Measurements from ENCODE around the gene TCOF1. TPM values are rescaled to one million over a fixed set of nuclear protein-coding genes. Genes with fewer than 3 reads are reported as not detected.

The TCOF1 gene
- total and polyA plus RNA-seq, 2 of the 8 experiments (the other 6 are each of a cell fraction or from before 2014, with no cell fraction given), result 35.9 to 170 TPM

DNA sequence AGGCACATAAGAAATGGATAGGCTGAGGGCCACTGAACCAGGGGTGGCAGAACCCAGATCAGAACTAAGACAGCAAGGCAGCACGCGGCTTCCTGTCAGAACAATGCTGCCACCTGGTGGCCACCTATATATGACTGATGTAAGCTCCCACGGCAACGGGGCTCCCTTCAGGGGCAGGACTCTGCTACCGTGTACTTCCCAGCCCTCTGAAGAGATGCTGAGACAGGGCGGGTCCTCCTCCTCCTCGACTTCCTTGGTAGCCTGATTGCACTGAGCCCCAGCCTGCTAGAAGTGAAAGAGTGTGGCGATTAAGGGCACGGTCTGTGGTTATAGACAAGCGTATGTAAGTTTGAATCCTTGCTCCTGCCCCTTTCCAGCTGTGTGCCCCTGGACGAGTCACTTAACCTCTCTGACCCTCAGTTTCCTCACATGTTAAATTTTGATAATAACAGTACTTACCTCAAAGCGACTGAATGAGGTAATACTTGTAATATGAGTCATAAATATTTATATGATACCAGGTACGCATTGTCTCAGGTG, 78.7 kb downstream of the TCOF1 start:
- H3K4me2 ChIP-seq (ENCODE audit: insufficient read depth in 1 of 2, low read depth in 2 of 2, low read length in 2 of 2), result no peak overlapping the region
- 0 out of 2 replicates have a peak overlapping the region, but pooled peaks have one; percentile 8 for H2BK15ac ChIP-seq (ENCODE audit: low read length)
- H3K36me3 ChIP-seq (ENCODE audit: control insufficient read depth in 2 of 4, insufficient read depth in 4 of 4, low read length in 3 of 4), result no peaks in the 10 kb centered on the region
- H2BK120ac ChIP-seq (replicated peaks; ENCODE audit: low read depth, low read length), result no peak overlapping the region
- H3K27me3 ChIP-seq (replicated peaks in 1 of 4; ENCODE audit: control insufficient read depth in 3 of 4, extremely low read depth in 1 of 4, insufficient read depth in 3 of 4, low read length in 3 of 4), result no peaks in the 10 kb centered on the region
- ChIA-PET POLR2A (ENCODE audit: partially characterized antibody) (interaction anchor here (0.5 to 2.1 kb wide), 8 partner anchors 11 to 46 kb away, joined by 3 to 13 read pairs (median 4); no protein-coding TSS in a partner anchor), CTCF (ENCODE audit: partially characterized antibody) (interaction anchor here (0.5 to 14.1 kb wide), 21 partner anchors 9 to 277 kb away, joined by 3 to 245 read pairs (median 4); partner anchors contain the start of genes CD74 and TCOF1)
- no peak overlapping the region for H3K4ac ChIP-seq (replicated peaks; ENCODE audit: insufficient read length, low read depth, low read length)
- H4K8ac ChIP-seq (ENCODE audit: extremely low read depth, insufficient read depth, low read length), result no peak overlapping the region
- H4K20me1 ChIP-seq (replicated peaks in 1 of 2; ENCODE audit: control insufficient read depth in 1 of 2, insufficient read depth in 2 of 2, low read length in 2 of 2), result peaks cover 0 to 1% of the 10 kb centered on the region in 2 experiments
- no peak overlapping the region for H3K56ac ChIP-seq (replicated peaks; ENCODE audit: insufficient read length, low read depth, low read length)
- H4K5ac ChIP-seq (ENCODE audit: insufficient read length, low read depth, low read length), result no peak overlapping the region
- H3K18ac ChIP-seq (ENCODE audit: extremely low read depth, low read length), result no peak overlapping the region
- H3K9ac ChIP-seq (replicated peaks in 1 of 4; ENCODE audit: extremely low read depth in 1 of 4, low read depth in 3 of 4, low read length in 3 of 4), result no peak overlapping the region
- H3K23me2 ChIP-seq (ENCODE audit: low read depth, low read length), result no peaks in the 10 kb centered on the region
- H3K9me3 ChIP-seq (ENCODE audit: insufficient read depth in 2 of 2, low read depth in 1 of 2, low read length in 1 of 2), result no peaks in the 10 kb centered on the region
- H3K4me1 ChIP-seq (replicated peaks in 1 of 4; ENCODE audit: control insufficient read depth in 3 of 4, insufficient read depth in 4 of 4, low read length in 3 of 4), result peaks cover 0 to 4% (median 1%) of the 10 kb centered on the region in 4 experiments; a peak in 2 of 7 replicates
- no peak overlapping the region for H2BK12ac ChIP-seq (ENCODE audit: low read depth, low read length)
- H2AK5ac ChIP-seq (ENCODE audit: low read depth, low read length), result no peak overlapping the region
- no peak overlapping the region for H3K4me3 ChIP-seq (ENCODE audit: extremely low read depth in 1 of 4, insufficient read depth in 2 of 4, low read depth in 3 of 4, low read length in 4 of 4)
- H2AFZ ChIP-seq (ENCODE audit: low read length), result 0 out of 2 replicates have a peak overlapping the region, but pooled peaks have one; percentile 28
- H2BK20ac ChIP-seq (ENCODE audit: low read length), result no peak overlapping the region
- H3K23ac ChIP-seq (ENCODE audit: insufficient read length), result no peak overlapping the region
- FAIRE-seq (peak; percentile 75), DNase-seq (ENCODE audit: low read depth in 1 of 2, low spot score in 2 of 2) (peak; percentile 75 to 97)
- no peaks in the 10 kb centered on the region for H3K79me2 ChIP-seq (ENCODE audit: control insufficient read depth in 1 of 2, insufficient read depth in 2 of 2, low read length in 2 of 2)
- H3K27ac ChIP-seq (ENCODE audit: low read depth, low read length), result no peak overlapping the region
- 34% methylated on average over 13 of the region's 13 CpGs; no CpG with 5 or more reads in 1 of the 2 experiments for whole genome bisulfite sequencing, 2 experiments (ENCODE audit: extremely low coverage in 1 of 2, insufficient coverage in 1 of 2, insufficient read length in 1 of 2, insufficient replicate concordance in 2 of 2, low coverage in 1 of 2, low lambda C conversion rate in 2 of 2, missing lambda C conversion rate in 1 of 2)
- no peak overlapping the region for H3K14ac ChIP-seq (ENCODE audit: insufficient read length)
- H3K79me1 ChIP-seq (ENCODE audit: low read depth, low read length), result no peaks in the 10 kb centered on the region
- no peak overlapping the region for H4K91ac ChIP-seq (replicated peaks; ENCODE audit: insufficient read length, low read length)
- no peak overlapping the region for H2BK5ac ChIP-seq (ENCODE audit: low read depth, low read length)
- no peak for TF ChIP-seq MAFK (IDR thresholded peaks at IDR 0.05; ENCODE audit: low read depth, low read length)
- TF ChIP-seq SAP30 (IDR thresholded peaks at IDR 0.05; ENCODE audit: insufficient read depth, insufficient replicate concordance, low read length), result peak; percentile 58
- TF ChIP-seq, protein P1, sequence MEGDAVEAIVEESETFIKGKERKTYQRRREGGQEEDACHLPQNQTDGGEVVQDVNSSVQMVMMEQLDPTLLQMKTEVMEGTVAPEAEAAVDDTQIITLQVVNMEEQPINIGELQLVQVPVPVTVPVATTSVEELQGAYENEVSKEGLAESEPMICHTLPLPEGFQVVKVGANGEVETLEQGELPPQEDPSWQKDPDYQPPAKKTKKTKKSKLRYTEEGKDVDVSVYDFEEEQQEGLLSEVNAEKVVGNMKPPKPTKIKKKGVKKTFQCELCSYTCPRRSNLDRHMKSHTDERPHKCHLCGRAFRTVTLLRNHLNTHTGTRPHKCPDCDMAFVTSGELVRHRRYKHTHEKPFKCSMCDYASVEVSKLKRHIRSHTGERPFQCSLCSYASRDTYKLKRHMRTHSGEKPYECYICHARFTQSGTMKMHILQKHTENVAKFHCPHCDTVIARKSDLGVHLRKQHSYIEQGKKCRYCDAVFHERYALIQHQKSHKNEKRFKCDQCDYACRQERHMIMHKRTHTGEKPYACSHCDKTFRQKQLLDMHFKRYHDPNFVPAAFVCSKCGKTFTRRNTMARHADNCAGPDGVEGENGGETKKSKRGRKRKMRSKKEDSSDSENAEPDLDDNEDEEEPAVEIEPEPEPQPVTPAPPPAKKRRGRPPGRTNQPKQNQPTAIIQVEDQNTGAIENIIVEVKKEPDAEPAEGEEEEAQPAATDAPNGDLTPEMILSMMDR (IDR thresholded peaks at IDR 0.05; ENCODE audit: control extremely low read depth in 1 of 3, insufficient read depth in 1 of 3, low read depth in 1 of 3, low read length in 3 of 3), result peak; percentile 85 to 93 (median 88)
- TF ChIP-seq CEBPB (IDR thresholded peaks at IDR 0.05; ENCODE audit: low read depth, low read length), result 0 out of 2 replicates have a peak, but pooled peaks have one; percentile 1
- no peak for TF ChIP-seq CBX5 (IDR thresholded peaks at IDR 0.05; ENCODE audit: low read depth, low read length)
- TF ChIP-seq, protein P2, sequence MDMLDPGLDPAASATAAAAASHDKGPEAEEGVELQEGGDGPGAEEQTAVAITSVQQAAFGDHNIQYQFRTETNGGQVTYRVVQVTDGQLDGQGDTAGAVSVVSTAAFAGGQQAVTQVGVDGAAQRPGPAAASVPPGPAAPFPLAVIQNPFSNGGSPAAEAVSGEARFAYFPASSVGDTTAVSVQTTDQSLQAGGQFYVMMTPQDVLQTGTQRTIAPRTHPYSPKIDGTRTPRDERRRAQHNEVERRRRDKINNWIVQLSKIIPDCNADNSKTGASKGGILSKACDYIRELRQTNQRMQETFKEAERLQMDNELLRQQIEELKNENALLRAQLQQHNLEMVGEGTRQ (IDR thresholded peaks at IDR 0.05; ENCODE audit: low read length), result no peak
- TF ChIP-seq KDM4A (IDR thresholded peaks at IDR 0.05; ENCODE audit: low read depth, low read length, severe bottlenecking), result no peak
- TF ChIP-seq SIN3A (conservative IDR thresholded peaks at IDR 0.05 in 1 of 2, IDR thresholded peaks at IDR 0.05 in 1 of 2; ENCODE audit: low read depth in 1 of 2, low read length in 2 of 2), result peak; percentile 75 to 95; a peak in 2 of 4 replicates
